Esophagus squamous epithelium (tissue), 4 donors: ENCODE data around the gene TMEM38A.

Experiments used
- CTCF ChIP-seq, 6 experiments: fragments of 450-650 bp in 4 of 6; fragments of 200-600 bp in 2 of 6; sonication (generic) in 2 of 6; IDR thresholded peaks; one replicate each; pipeline ENCODE4 v1.5.1; 2016 to 2019; ENCODE audit warnings: antibody characterized with exemption in 6 of 6, mild to moderate bottlenecking in 4 of 6, moderate library complexity in 4 of 6
- POLR2A ChIP-seq, 4 donors: fragments of 450-650 bp; IDR thresholded peaks; one replicate each; pipeline ENCODE4 v1.6.1; 2017; ENCODE audit warnings: antibody characterized with exemption in 4 of 4, mild to moderate bottlenecking in 4 of 4, moderate library complexity in 3 of 4

GRCh38 chr19:16620018-16620417 lies 40.9 kb upstream of the TMEM38A start:
- no peak for TF ChIP-seq POLR2A (IDR thresholded peaks at IDR 0.05)
- TF ChIP-seq CTCF (IDR thresholded peaks at IDR 0.05), result no peak
